Aorta (tissue), 5 donors: ENCODE results near the gene POPDC3. TPM values are rescaled to one million over a fixed set of nuclear protein-coding genes. Genes with fewer than 3 reads are reported as not detected.
A peak's percentile ranks its signal among the peaks of the same experiment; 100 is the strongest.

ENCODE experiments used
- ATAC-seq: fragments of 200-7000 bp; cut with Tn5 transposase; one replicate; pipeline ENCODE4 v1.9.1; 2022; ENCODE audit warnings: moderate library complexity; ENCODE audit not compliant: low FRiP score
- DNase-seq, 2 donors: peaks; one replicate each; pipeline ENCODE4 v3.0.0-alpha.2; 2020
- H3K27ac ChIP-seq, 2 donors: one replicate each; pipeline ENCODE4 v1.5.1; 2013; ENCODE audit warnings: low read length in 2 of 2, mild to moderate bottlenecking in 2 of 2, moderate library complexity in 2 of 2, control low read depth in 1 of 2, inconsistent platforms in 1 of 2, low read depth in 1 of 2
- H3K27me3 ChIP-seq, 2 donors: one replicate each; pipeline ENCODE4 v1.6.1; 2013; ENCODE audit warnings: control low read depth in 1 of 2, low read length in 1 of 2, mild to moderate bottlenecking in 1 of 2, moderate library complexity in 1 of 2; ENCODE audit not compliant: insufficient read depth in 2 of 2, control insufficient read depth in 1 of 2
- H3K36me3 ChIP-seq, 2 donors: one replicate each; pipeline ENCODE4 v1.6.1; 2013; ENCODE audit warnings: control low read depth in 1 of 2, low read length in 1 of 2, mild to moderate bottlenecking in 1 of 2; ENCODE audit not compliant: insufficient read depth in 2 of 2, control insufficient read depth in 1 of 2
- H3K4me1 ChIP-seq, 2 donors: one replicate each; pipeline ENCODE4 v1.6.1; 2013; ENCODE audit warnings: low read length in 2 of 2, control low read depth in 1 of 2, mild to moderate bottlenecking in 1 of 2, moderate library complexity in 1 of 2; ENCODE audit not compliant: insufficient read depth in 2 of 2, control insufficient read depth in 1 of 2
- H3K4me3 ChIP-seq, 2 donors: one replicate each; pipeline ENCODE4 v1.5.1; 2013; ENCODE audit warnings: low read length in 2 of 2, control low read depth in 1 of 2, mild to moderate bottlenecking in 1 of 2
- H3K9me3 ChIP-seq: one replicate; pipeline ENCODE4 v1.6.1; 2013; ENCODE audit warnings: mild to moderate bottlenecking, low read length; ENCODE audit not compliant: control insufficient read depth
- WGBS, 2 donors: extraction: QIAGEN DNeasy Blood & Tissue Kit; methylation state at CpG; one replicate each; pipeline ENCODE4 v1.1.7; 2013; 5-methylcytosine and 5-hydroxymethylcytosine counted together
- intact Hi-C, 2 donors: fragments of 100-400 bp; cut with DNase I; formaldehyde crosslinking; loops; one replicate each; pipeline versions ENCODE4 v1.14.2 to v1.15.0; 2022
- polyA plus RNA-seq, 2 donors: library from polyadenylated mRNA; stranded (reverse); fragments of 200-250 nt; gene quantifications; one replicate each; pipeline ENCODE4 v1.2.3, GENCODE V29; 2013
- total RNA-seq, 2 donors: library from RNA; stranded (reverse); fragmentation: NEBNext Ultra II Directional; extraction: Animal tissue kit (Norgen Biotek cat#: 25700); gene quantifications; one replicate each; pipeline ENCODE4 v1.2.1, GENCODE V29; 2021
- donor health status: healthy with polysubstance abuse.
- donor health status: Bipolar disorder and iron deficiency.
- donor health status: DM: no; HTN: no; CAD: no.
- donor health status: DM: no; HTN: no; CAD: no.
- donor health status: DM: yes; HTN: yes; CAD: no.

Gene POPDC3
- total and polyA plus RNA-seq, 4 donors: 0.38 TPM; not detected in 3

- H3K36me3 ChIP-seq: no peaks in the 10 kb centered on the region
- no peak for ATAC-seq
- no peak overlapping the region for H3K27ac ChIP-seq
These were observed 28.2 kb downstream of the POPDC3 start for GRCh38 chr6:105151644-105152043.

GRCh38 chr6:105138141-105138540 is 41.7 kb downstream of the POPDC3 start:
- WGBS, 2 donors: 95 to 96% methylated on average over 2 of the region's 2 CpGs
- H3K4me3 ChIP-seq: no peak overlapping the region
- no peak for DNase-seq
- no peak overlapping the region for H3K27ac ChIP-seq
- no peak for ATAC-seq
- no peaks in the 10 kb centered on the region for H3K27me3 ChIP-seq
- H3K9me3 ChIP-seq: no peaks in the 10 kb centered on the region
- H3K36me3 ChIP-seq: no peaks in the 10 kb centered on the region
- intact Hi-C loops: no loop called here
- no peaks in the 10 kb centered on the region for H3K4me1 ChIP-seq

More at GRCh38 chr6:105151644-105152043, 28.2 kb downstream of the POPDC3 start:
- Histone ChIP-seq H3K4me1 (no peaks in the 10 kb centered on the region), H3K9me3 (no peaks in the 10 kb centered on the region), H3K4me3 (no peak overlapping the region), H3K27me3 (no peaks in the 10 kb centered on the region)
- intact Hi-C loops: no loop called here
- DNase-seq: no peak

GRCh38 chr6:105137388-105137787 is 42.4 kb downstream of the POPDC3 start:
- no peak overlapping the region for H3K27ac ChIP-seq

GRCh38 chr6:105136431-105137350 is 43.1 kb downstream of the POPDC3 start:
- ATAC-seq (peak; percentile 73), DNase-seq (peak; percentile 83 to 84)
- peak overlapping the region; percentile 77 to 94 for H3K4me3 ChIP-seq
- intact Hi-C loops: loop anchor here in 1 of 2 donors (2.0 kb wide), 1 partner anchor 266 kb away; the partner anchor contains the start of gene PREP
- peak overlapping the region in 1 of 2 donors; percentile 1 for H3K27ac ChIP-seq
- 0 to 1% methylated on average over 94 to 122 of the region's 122 CpGs for WGBS, 2 donors
- H3K9me3 ChIP-seq: no peaks in the 10 kb centered on the region
- no peaks in the 10 kb centered on the region for H3K36me3 ChIP-seq
- H3K27me3 ChIP-seq: no peaks in the 10 kb centered on the region
- no peaks in the 10 kb centered on the region for H3K4me1 ChIP-seq

More at GRCh38 chr6:105137388-105137787, 42.4 kb downstream of the POPDC3 start:
- H3K4me3 ChIP-seq: peak overlapping the region; percentile 77 to 94
- H3K9me3 ChIP-seq: no peaks in the 10 kb centered on the region
- ATAC-seq (peak; percentile 44), DNase-seq (peak; percentile 54 to 80)
- WGBS, 2 donors: 0 to 1% methylated on average over 32 of the region's 32 CpGs
- intact Hi-C loops: loop anchor here in 1 of 2 donors (2.0 kb wide), 1 partner anchor 265 kb away; the partner anchor contains the start of gene PREP
- no peaks in the 10 kb centered on the region for H3K27me3 ChIP-seq
- H3K4me1 ChIP-seq: no peaks in the 10 kb centered on the region
- no peaks in the 10 kb centered on the region for H3K36me3 ChIP-seq

- no peaks in the 10 kb centered on the region for H3K36me3 ChIP-seq
- H3K9me3 ChIP-seq: no peaks in the 10 kb centered on the region
- 3 to 4% methylated on average over 24 of the region's 24 CpGs for WGBS, 2 donors
- H3K27me3 ChIP-seq: no peaks in the 10 kb centered on the region
- H3K4me1 ChIP-seq: no peaks in the 10 kb centered on the region
- peak overlapping the region; percentile 77 to 94 for H3K4me3 ChIP-seq
- ATAC-seq (no peak), DNase-seq (no peak)
- peak overlapping the region in 1 of 2 donors; percentile 1 for H3K27ac ChIP-seq
- intact Hi-C loops: loop anchor here in 1 of 2 donors (2.0 kb wide), 1 partner anchor 267 kb away; the partner anchor contains the start of gene PREP
These were observed 43.8 kb downstream of the POPDC3 start for GRCh38 chr6:105135907-105136430.

GRCh38 chr6:105135056-105135455 is 44.8 kb downstream of the POPDC3 start:
- no peak for ATAC-seq

GRCh38 chr6:105122717-105123116 is 57.1 kb downstream of the POPDC3 start:
- Histone ChIP-seq H3K27ac (no peak overlapping the region), H3K4me3 (no peak overlapping the region), H3K27me3 (no peaks in the 10 kb centered on the region), H3K4me1 (no peaks in the 10 kb centered on the region), H3K36me3 (peaks cover 2 to 9% of the 10 kb centered on the region in 2 donors), H3K9me3 (no peaks in the 10 kb centered on the region)
- intact Hi-C loops: no loop called here
- 74 to 77% methylated on average over 6 of the region's 6 CpGs for WGBS, 2 donors
- ATAC-seq: no peak
- no peak for DNase-seq

More at GRCh38 chr6:105135056-105135455, 44.8 kb downstream of the POPDC3 start:
- Histone ChIP-seq H3K4me3 (no peak overlapping the region), H3K4me1 (no peaks in the 10 kb centered on the region), H3K27ac (no peak overlapping the region), H3K36me3 (no peaks in the 10 kb centered on the region), H3K27me3 (no peaks in the 10 kb centered on the region), H3K9me3 (no peaks in the 10 kb centered on the region)
- intact Hi-C loops: no loop called here
- WGBS, 2 donors: 51 to 62% methylated on average over 4 of the region's 4 CpGs
- no peak for DNase-seq

- Histone ChIP-seq H3K4me1 (no peaks in the 10 kb centered on the region), H3K9me3 (no peaks in the 10 kb centered on the region), H3K36me3 (peaks cover 2 to 5% of the 10 kb centered on the region in 2 donors), H3K4me3 (no peak overlapping the region), H3K27me3 (no peaks in the 10 kb centered on the region), H3K27ac (no peak overlapping the region)
- ATAC-seq (no peak), DNase-seq (no peak)
- 65 to 73% methylated on average over 3 of the region's 3 CpGs for WGBS, 2 donors
- intact Hi-C loops: no loop called here
These were observed 57.8 kb downstream of the POPDC3 start for GRCh38 chr6:105121981-105122380.
